ENCODE measurements around the gene PHRF1.

- TF ChIP-seq, protein P1, sequence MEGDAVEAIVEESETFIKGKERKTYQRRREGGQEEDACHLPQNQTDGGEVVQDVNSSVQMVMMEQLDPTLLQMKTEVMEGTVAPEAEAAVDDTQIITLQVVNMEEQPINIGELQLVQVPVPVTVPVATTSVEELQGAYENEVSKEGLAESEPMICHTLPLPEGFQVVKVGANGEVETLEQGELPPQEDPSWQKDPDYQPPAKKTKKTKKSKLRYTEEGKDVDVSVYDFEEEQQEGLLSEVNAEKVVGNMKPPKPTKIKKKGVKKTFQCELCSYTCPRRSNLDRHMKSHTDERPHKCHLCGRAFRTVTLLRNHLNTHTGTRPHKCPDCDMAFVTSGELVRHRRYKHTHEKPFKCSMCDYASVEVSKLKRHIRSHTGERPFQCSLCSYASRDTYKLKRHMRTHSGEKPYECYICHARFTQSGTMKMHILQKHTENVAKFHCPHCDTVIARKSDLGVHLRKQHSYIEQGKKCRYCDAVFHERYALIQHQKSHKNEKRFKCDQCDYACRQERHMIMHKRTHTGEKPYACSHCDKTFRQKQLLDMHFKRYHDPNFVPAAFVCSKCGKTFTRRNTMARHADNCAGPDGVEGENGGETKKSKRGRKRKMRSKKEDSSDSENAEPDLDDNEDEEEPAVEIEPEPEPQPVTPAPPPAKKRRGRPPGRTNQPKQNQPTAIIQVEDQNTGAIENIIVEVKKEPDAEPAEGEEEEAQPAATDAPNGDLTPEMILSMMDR (IDR thresholded peaks at IDR 0.05), result no peak
- TF ChIP-seq POLR2A (IDR thresholded peaks at IDR 0.05), result no peak
These were observed 21.0 kb downstream of the PHRF1 start for GRCh38 chr11:597166-597725.
